Activated CD4-positive, alpha-beta memory T cell treated with anti-CD3 and anti-CD28 coated beads for 36 hours (primary cell): ENCODE results near the gene CSK. TPM values are rescaled to one million over a fixed set of nuclear protein-coding genes. Genes with fewer than 3 reads are reported as not detected.
"Not testable (repeated sequence)": the region's sequence is repeated elsewhere in the genome, so short reads cannot be mapped to it uniquely, and the experiment has no call there.

Experiments used
- CTCF ChIA-PET: fragments of 350-600 bp; sonication (Branson Sonifier 250); formaldehyde crosslinking; loops from one replicate; lab custom pipeline; 2021; ENCODE audit warnings: antibody characterized with exemption, inconsistent platforms; lab: Charles Lee
- POLR2A ChIA-PET: fragments of 350-600 bp; sonication (Branson Sonifier 250); formaldehyde crosslinking; loops from one replicate; lab custom pipeline; 2021; ENCODE audit warnings: antibody characterized with exemption; lab: Charles Lee
- DNase-seq: peaks from one replicate; pipeline ENCODE4 v3.0.0-alpha.2; 2020
- H3K27ac Mint-ChIP-seq: one replicate; pipeline ENCODE4 v1.8.0; 2021; ENCODE audit warnings: mixed read lengths
- H3K27me3 Mint-ChIP-seq: one replicate; pipeline ENCODE4 v1.8.0; 2021; ENCODE audit warnings: mixed read lengths
- H3K36me3 Mint-ChIP-seq: one replicate; pipeline ENCODE4 v1.8.0; 2021; ENCODE audit warnings: mixed read lengths
- H3K4me1 Mint-ChIP-seq: one replicate; pipeline ENCODE4 v1.8.0; 2021; ENCODE audit warnings: low read depth, mixed read lengths
- H3K4me3 Mint-ChIP-seq: one replicate; pipeline ENCODE4 v1.8.0; 2021; ENCODE audit warnings: mild to moderate bottlenecking, mixed read lengths
- H3K9me3 Mint-ChIP-seq: one replicate; pipeline ENCODE4 v1.8.0; 2021; ENCODE audit warnings: mixed read lengths
- intact Hi-C: fragments of 100-400 bp; cut with micrococcal nuclease; formaldehyde crosslinking; loops from one replicate; pipeline ENCODE4 v1.15.1; 2023
- total RNA-seq, 2 experiments: library from RNA; stranded (reverse); gene quantifications; one replicate each; pipeline ENCODE4 v1.2.3, GENCODE V29; 2021

CSK gene
- total RNA-seq, result 100 to 1,000 TPM; 260 to 262 TPM

DNA sequence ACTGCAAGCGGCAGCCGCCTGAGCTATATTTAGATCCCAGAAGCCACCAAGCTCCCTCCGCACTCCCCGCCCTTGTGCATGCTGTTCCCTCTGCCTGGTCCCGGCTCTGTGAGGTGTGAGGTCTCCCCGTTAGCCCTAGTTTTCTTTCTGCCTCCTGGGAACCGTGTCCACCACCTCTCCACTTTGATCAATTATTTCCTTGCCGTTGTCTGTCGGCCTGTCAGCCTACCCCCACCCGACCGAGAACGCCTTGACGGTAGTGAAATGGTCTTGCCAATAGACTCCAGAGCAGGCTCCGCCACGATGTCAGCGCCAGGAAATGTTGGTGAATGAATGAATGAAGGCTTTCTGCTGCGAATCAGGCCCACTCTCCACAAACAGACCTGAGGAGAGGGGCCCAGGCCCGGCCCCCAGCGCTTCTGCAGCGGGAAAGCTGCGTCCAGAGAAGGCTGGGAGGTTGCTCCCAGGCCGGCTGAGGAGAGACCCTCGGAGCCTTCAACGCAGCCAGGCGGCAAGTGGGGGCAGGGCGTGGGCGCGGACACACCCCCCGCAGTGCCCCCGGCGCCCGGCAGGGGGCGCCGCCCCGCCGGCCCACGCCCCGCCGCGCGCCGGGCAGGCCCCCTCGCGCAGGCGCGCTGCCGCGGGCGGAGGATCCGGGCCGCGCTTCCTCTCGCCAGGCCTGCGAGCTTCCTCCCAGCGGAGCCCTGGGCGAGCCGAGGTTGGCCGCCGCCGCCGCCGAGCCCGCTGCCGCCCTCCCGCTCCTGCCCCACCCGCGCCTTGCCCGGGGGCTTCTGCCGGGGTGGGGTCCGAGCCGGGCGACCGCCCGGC is at the start of gene CSK:
Gene CSK (plus strand): TSS at position 650 of the 828 bp plus-strand sequence. CDS start 16,218 bp downstream, outside the sequence.
- ChIA-PET POLR2A (interaction anchor here (0.6 to 6.4 kb wide), 6 partner anchors 9 to 166 kb away, joined by 3 to 116 read pairs (median 3); partner anchors contain the start of gene CLK3), CTCF (interaction anchor here (1.0 to 22.0 kb wide), 9 partner anchors 10 to 169 kb away, joined by 3 to 1220 read pairs (median 6); partner anchors contain the start of genes CLK3 and FAM219B)
- peaks cover 33% of the 10 kb centered on the region for H3K36me3 Mint-ChIP-seq
- peak within 1 kb of the TSS; percentile 90 for H3K4me3 Mint-ChIP-seq
- peak within 1 kb of the TSS; percentile 99 for H3K27ac Mint-ChIP-seq
- H3K9me3 Mint-ChIP-seq, result no peaks in the 10 kb centered on the region
- peak; percentile 83 for DNase-seq
- peaks cover 50% of the 10 kb centered on the region for H3K4me1 Mint-ChIP-seq
- H3K27me3 Mint-ChIP-seq, result no peaks in the 10 kb centered on the region
- intact Hi-C loops, result loop anchor here (1.0 to 10.0 kb wide), 8 partner anchors 8 to 787 kb away; partner anchors contain the start of genes COX5A, PML, STOML1 and UBL7

DNA sequence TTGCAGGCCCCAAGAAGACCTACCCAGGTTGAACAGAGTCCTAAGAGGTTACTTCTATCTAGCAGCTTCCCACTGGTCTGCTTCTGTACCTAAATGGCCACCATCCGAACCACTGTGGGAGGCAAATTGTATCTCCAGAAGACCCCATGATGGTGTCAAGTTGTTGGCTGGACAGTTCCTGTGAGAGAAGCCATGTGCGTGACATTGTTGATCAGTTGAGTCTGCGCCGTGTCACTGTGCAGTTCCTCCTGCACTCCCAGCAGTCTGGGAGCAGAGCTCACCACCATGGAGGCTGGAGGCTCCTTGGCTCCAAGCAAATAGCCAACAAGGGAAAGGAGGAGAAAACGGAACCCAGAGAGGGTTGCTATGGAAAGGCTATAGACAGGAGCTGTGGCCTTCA is 49.0 kb upstream of the CSK start:
- peaks cover 3% of the 10 kb centered on the region for H3K4me1 Mint-ChIP-seq
- H3K27me3 Mint-ChIP-seq, result peaks cover 26% of the 10 kb centered on the region
- H3K9me3 Mint-ChIP-seq, result peaks cover 5% of the 10 kb centered on the region
- no peak overlapping the region for H3K4me3 Mint-ChIP-seq
- POLR2A ChIA-PET, result no interaction called here
- H3K27ac Mint-ChIP-seq, result no peak overlapping the region
- H3K36me3 Mint-ChIP-seq, result no peaks in the 10 kb centered on the region
- DNase-seq, result no peak
- intact Hi-C loops, result no loop called here
- CTCF ChIA-PET, result no interaction called here

DNA sequence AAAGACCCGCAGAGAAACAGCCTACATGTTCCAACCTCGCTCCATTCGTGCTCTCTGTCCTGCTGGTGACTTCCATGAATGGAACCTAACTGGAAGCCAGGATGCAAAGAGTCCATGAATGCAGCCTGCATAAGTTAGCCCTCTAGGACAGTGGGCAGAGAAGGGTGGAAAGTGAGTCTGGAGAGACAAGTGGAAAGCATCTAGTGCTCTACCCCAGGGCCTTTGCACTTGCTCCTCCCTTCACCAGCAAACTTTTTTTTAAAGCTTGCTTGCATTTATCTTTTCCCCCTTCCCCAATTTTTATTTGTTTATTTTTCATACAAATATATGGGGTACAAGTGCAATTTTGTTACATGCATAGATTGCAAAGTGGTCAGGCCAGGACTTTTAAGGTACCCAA is 48.6 kb upstream of the CSK start:
- POLR2A ChIA-PET, result no interaction called here
- no peaks in the 10 kb centered on the region for H3K36me3 Mint-ChIP-seq
- H3K4me1 Mint-ChIP-seq, result peaks cover 8% of the 10 kb centered on the region
- peaks cover 28% of the 10 kb centered on the region for H3K27me3 Mint-ChIP-seq
- no peak overlapping the region for H3K27ac Mint-ChIP-seq
- intact Hi-C loops, result no loop called here
- no peak overlapping the region for H3K4me3 Mint-ChIP-seq
- CTCF ChIA-PET, result no interaction called here
- no peak for DNase-seq
- H3K9me3 Mint-ChIP-seq, result peaks cover 9% of the 10 kb centered on the region

GRCh38 chr15:74735305-74735704 is 46.6 kb upstream of the CSK start:
- ChIA-PET CTCF (no interaction called here), POLR2A (no interaction called here)
- H3K27me3 Mint-ChIP-seq, result peaks cover 23% of the 10 kb centered on the region
- H3K9me3 Mint-ChIP-seq, result peaks cover 11% of the 10 kb centered on the region
- no peak overlapping the region for H3K4me3 Mint-ChIP-seq
- peaks cover 8% of the 10 kb centered on the region for H3K4me1 Mint-ChIP-seq
- no peak for DNase-seq
- no peak overlapping the region for H3K27ac Mint-ChIP-seq
- intact Hi-C loops, result no loop called here
- no peaks in the 10 kb centered on the region for H3K36me3 Mint-ChIP-seq

- H3K4me1 Mint-ChIP-seq, DNase-seq, H3K27ac Mint-ChIP-seq, intact Hi-C loops, CTCF ChIA-PET, H3K4me3 Mint-ChIP-seq, H3K36me3 Mint-ChIP-seq, POLR2A ChIA-PET: not testable (repeated sequence)
- Mint-ChIP-seq H3K27me3 (peaks cover 20% of the 10 kb centered on the region), H3K9me3 (peaks cover 16% of the 10 kb centered on the region)
Observed at GRCh38 chr15:74738239-74738638, 43.6 kb upstream of the CSK start.

DNA sequence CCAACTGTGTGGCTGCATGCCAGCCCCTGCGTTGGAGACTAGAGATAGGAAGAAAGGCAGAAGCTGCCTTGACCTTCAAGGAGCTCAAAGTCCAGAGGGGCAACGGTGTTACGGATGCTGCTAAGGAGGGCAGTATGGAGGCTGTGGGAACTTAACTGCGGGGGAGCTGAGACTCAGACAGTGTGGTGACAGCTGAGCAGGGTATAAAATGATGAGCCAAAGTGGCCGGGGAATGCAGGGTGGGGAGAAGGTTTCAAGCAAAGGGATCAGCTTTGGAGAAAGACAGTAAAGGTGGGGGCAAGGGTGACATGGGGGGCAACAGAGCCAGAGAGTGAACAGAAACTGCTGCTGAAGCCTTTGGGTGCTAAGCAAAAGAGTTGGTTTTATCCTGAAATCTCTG is 39.5 kb upstream of the CSK start:
- ChIA-PET POLR2A (no interaction called here), CTCF (no interaction called here)
- peaks cover 6% of the 10 kb centered on the region for H3K4me1 Mint-ChIP-seq
- intact Hi-C loops, result no loop called here
- peaks cover 9% of the 10 kb centered on the region for H3K27me3 Mint-ChIP-seq
- no peak for DNase-seq
- peaks cover 13% of the 10 kb centered on the region for H3K9me3 Mint-ChIP-seq
- no peak overlapping the region for H3K4me3 Mint-ChIP-seq
- no peak overlapping the region for H3K27ac Mint-ChIP-seq
- H3K36me3 Mint-ChIP-seq, result peaks cover 2% of the 10 kb centered on the region

GRCh38 chr15:74746389-74746788 is 35.5 kb upstream of the CSK start:
- DNase-seq, result no peak
- H3K27ac Mint-ChIP-seq, result no peak overlapping the region
- H3K4me3 Mint-ChIP-seq, result no peak overlapping the region
- ChIA-PET POLR2A (no interaction called here), CTCF (interaction anchor here (1.0 kb wide), 1 partner anchor 25 kb away, joined by 3 read pairs; no protein-coding TSS in a partner anchor)
- peaks cover 2% of the 10 kb centered on the region for H3K36me3 Mint-ChIP-seq
- intact Hi-C loops, result no loop called here
- H3K27me3 Mint-ChIP-seq, result peaks cover 4% of the 10 kb centered on the region
- H3K4me1 Mint-ChIP-seq, result no peaks in the 10 kb centered on the region
- peaks cover 5% of the 10 kb centered on the region for H3K9me3 Mint-ChIP-seq

DNA sequence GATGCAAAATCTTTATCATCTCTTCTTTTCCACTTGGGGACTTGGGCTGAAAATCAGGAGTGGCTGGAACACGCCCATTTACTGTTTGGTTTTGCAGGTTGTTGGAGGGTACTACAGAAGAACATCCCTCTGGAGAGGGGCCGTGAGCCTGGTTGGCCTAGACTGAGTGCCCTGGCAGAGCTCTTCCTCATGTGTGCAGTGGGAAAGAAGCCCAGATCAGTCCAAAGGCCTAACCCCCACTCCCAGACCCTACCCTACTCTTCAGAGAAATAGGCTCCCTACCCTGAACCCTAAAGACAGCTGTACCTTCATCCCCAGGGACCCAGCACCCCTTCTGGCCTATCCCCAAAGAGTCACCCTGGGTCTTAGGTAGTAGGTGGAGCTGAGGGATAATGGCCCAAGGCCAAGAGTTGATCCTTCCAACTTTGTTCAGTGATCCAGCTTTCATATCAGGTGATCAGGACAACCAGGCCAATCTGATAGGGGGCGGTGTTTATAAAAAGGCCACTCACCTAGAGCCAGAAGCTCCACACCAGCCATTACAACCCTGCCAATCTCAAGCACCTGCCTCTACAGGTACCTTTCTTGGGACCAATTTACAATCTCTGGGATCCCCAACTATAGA is 33.4 kb upstream of the CSK start, which contains the start of gene CYP1A2:
Gene CYP1A2 (plus strand): TSS at position 524 of the 625 bp plus-strand sequence. CDS start 894 bp downstream, outside the sequence.
- intact Hi-C loops, result no loop called here
- DNase-seq, result no peak
- ChIA-PET POLR2A (no interaction called here), CTCF (interaction anchor here (1.0 to 1.3 kb wide), 2 partner anchors 20 to 22 kb away, joined by 3 to 4 read pairs; no protein-coding TSS in a partner anchor)
- H3K36me3 Mint-ChIP-seq, result no peaks in the 10 kb centered on the region
- no peak within 1 kb of the TSS for H3K27ac Mint-ChIP-seq
- H3K4me1 Mint-ChIP-seq, result no peaks in the 10 kb centered on the region
- no peaks in the 10 kb centered on the region for H3K27me3 Mint-ChIP-seq
- H3K4me3 Mint-ChIP-seq, result no peak within 1 kb of the TSS
- no peaks in the 10 kb centered on the region for H3K9me3 Mint-ChIP-seq

DNA sequence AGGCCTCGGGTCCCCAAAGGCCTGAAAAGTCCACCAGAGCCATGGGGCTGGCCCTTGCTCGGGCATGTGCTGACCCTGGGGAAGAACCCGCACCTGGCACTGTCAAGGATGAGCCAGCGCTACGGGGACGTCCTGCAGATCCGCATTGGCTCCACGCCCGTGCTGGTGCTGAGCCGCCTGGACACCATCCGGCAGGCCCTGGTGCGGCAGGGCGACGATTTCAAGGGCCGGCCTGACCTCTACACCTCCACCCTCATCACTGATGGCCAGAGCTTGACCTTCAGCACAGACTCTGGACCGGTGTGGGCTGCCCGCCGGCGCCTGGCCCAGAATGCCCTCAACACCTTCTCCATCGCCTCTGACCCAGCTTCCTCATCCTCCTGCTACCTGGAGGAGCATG is 32.0 kb upstream of the CSK start:
- Mint-ChIP-seq H3K27ac (no peak overlapping the region), H3K9me3 (no peaks in the 10 kb centered on the region), H3K4me3 (no peak overlapping the region), H3K27me3 (no peaks in the 10 kb centered on the region), H3K4me1 (no peaks in the 10 kb centered on the region), H3K36me3 (no peaks in the 10 kb centered on the region)
- intact Hi-C loops, result no loop called here
- ChIA-PET CTCF (interaction anchor here (0.5 kb wide), 1 partner anchor 19 kb away, joined by 3 read pairs; no protein-coding TSS in a partner anchor), POLR2A (no interaction called here)
- DNase-seq, result no peak

DNA sequence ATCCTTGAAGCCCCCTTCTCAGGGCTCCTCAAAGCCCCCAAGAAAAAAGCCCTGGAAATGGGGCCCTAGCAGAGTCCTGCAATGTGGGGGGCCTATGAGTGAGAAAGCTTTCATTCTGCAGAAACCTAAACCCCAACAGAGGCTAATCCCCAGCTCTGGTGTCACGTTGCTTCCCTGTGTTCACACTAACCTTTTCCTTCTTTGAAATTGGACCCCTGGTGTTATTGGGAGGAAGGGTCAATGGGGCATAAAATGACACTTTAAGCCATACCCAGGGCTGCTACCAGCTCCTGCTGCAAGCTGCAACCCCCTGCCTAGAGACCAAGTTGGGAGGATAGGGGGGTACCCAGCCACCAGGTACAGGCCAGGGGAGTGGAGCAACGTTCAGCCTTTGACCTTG is 31.1 kb upstream of the CSK start:
- Mint-ChIP-seq H3K36me3 (no peaks in the 10 kb centered on the region), H3K27me3 (no peaks in the 10 kb centered on the region), H3K27ac (no peak overlapping the region), H3K9me3 (no peaks in the 10 kb centered on the region), H3K4me1 (no peaks in the 10 kb centered on the region), H3K4me3 (no peak overlapping the region)
- DNase-seq, result no peak
- intact Hi-C loops, result no loop called here
- ChIA-PET CTCF (interaction anchor here (1.4 kb wide), 1 partner anchor 20 kb away, joined by 5 read pairs; no protein-coding TSS in a partner anchor), POLR2A (no interaction called here)

DNA sequence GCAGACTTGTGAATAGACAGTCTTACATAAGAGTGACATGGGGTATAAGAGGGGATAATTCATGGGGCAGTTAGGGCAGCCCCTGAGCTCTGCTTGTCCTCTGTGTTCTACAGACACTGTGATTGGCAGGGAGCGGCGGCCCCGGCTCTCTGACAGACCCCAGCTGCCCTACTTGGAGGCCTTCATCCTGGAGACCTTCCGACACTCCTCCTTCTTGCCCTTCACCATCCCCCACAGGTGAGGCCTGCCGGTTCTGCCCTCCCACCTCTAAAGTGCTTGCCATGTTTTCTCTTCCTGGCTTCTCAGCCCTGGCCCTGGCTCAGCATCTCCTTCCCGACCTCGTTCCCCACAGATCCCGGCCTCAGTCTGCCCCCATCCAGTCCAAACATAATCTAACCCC is 29.9 kb upstream of the CSK start:
- H3K27ac Mint-ChIP-seq, result no peak overlapping the region
- POLR2A ChIA-PET, result no interaction called here
- H3K27me3 Mint-ChIP-seq, result no peaks in the 10 kb centered on the region
- no peak overlapping the region for H3K4me3 Mint-ChIP-seq
- H3K4me1 Mint-ChIP-seq, result no peaks in the 10 kb centered on the region
- intact Hi-C loops, result no loop called here
- CTCF ChIA-PET, result interaction anchor here (1.4 kb wide), 1 partner anchor 18 kb away, joined by 5 read pairs; no protein-coding TSS in a partner anchor
- H3K9me3 Mint-ChIP-seq, result no peaks in the 10 kb centered on the region
- H3K36me3 Mint-ChIP-seq, result no peaks in the 10 kb centered on the region
- no peak for DNase-seq

GRCh38 chr15:74752531-74752930 is 29.3 kb upstream of the CSK start:
- ChIA-PET POLR2A (no interaction called here), CTCF (no interaction called here)
- Mint-ChIP-seq H3K27me3 (no peaks in the 10 kb centered on the region), H3K4me3 (no peak overlapping the region), H3K4me1 (no peaks in the 10 kb centered on the region), H3K27ac (no peak overlapping the region), H3K9me3 (no peaks in the 10 kb centered on the region), H3K36me3 (no peaks in the 10 kb centered on the region)
- intact Hi-C loops, result no loop called here
- no peak for DNase-seq
